Testis (tissue), 3 donors: ENCODE results near the gene KPNA3. TPM values are rescaled to one million over a fixed set of nuclear protein-coding genes. Genes with fewer than 3 reads are reported as not detected.

Experiments
- DNase-seq: peaks from one replicate; pipeline ENCODE4 v3.0.0-alpha.2; 2019
- H3K27ac ChIP-seq, 2 donors: fragments of 200-600 bp; sonication (generic); one replicate each; pipeline ENCODE4 v1.5.1; 2019
- H3K27me3 ChIP-seq: fragments of 200-600 bp; sonication (generic); one replicate; pipeline ENCODE4 v1.5.1; 2019
- H3K36me3 ChIP-seq: fragments of 200-600 bp; sonication (generic); one replicate; pipeline ENCODE4 v1.5.1; 2017; ENCODE audit warnings: low read depth; ENCODE audit errors: missing control alignments
- H3K4me1 ChIP-seq: fragments of 200-600 bp; sonication (generic); one replicate; pipeline ENCODE4 v1.5.1; 2019
- H3K4me3 ChIP-seq, 2 donors: fragments of 200-600 bp; sonication (generic); one replicate each; pipeline ENCODE4 v1.5.1; 2017 to 2019
- H3K9me3 ChIP-seq: fragments of 200-600 bp; sonication (generic); one replicate; pipeline ENCODE4 v1.5.1; 2017
- POLR2A ChIP-seq: fragments of 450-650 bp; IDR thresholded peaks from one replicate; pipeline ENCODE4 v1.6.1; 2017; ENCODE audit warnings: antibody characterized with exemption, mild to moderate bottlenecking, moderate library complexity
- WGBS, 2 donors: methylation state at CpG; one replicate each; pipeline ENCODE4 v1.1.5; 2018; 5-methylcytosine and 5-hydroxymethylcytosine counted together
- intact Hi-C: fragments of 100-400 bp; cut with DNase I; formaldehyde crosslinking; loops from one replicate; pipeline ENCODE4 v1.15.1; 2023; ENCODE audit warnings: low total_unique reads
- polyA plus RNA-seq: library from polyadenylated mRNA; stranded (reverse); fragments of 350-450 nt; fragmentation: Illumina TruSeq; extraction: RNeasy Lipid Tissue Mini Kit (QIAGEN cat#74804); gene quantifications from one replicate; pipeline ENCODE4 v1.2.3, GENCODE V29; 2014; ENCODE audit warnings: low read depth, low replicate concordance; ENCODE audit not compliant: insufficient read depth
- total RNA-seq, 2 donors: library from RNA; depleted of rRNA; stranded (reverse); fragments of >200 nt; gene quantifications; one replicate each; pipeline ENCODE4 v1.2.3, GENCODE V29; 2016
- TF ChIP-seq, protein P1 (sequence below), 3 experiments: fragments of 450-650 bp in 2 of 3; fragments of 200-600 bp in 1 of 3; sonication (generic) in 1 of 3; IDR thresholded peaks; one replicate each; pipeline ENCODE4 v1.5.1; 2016 to 2019; ENCODE audit warnings: antibody characterized with exemption in 3 of 3, mild to moderate bottlenecking in 2 of 3, moderate library complexity in 1 of 3

The KPNA3 gene
- total and polyA plus RNA-seq, 3 donors from 2014 or later = 39.4 to 51.3 (median 46.5) TPM

DNA sequence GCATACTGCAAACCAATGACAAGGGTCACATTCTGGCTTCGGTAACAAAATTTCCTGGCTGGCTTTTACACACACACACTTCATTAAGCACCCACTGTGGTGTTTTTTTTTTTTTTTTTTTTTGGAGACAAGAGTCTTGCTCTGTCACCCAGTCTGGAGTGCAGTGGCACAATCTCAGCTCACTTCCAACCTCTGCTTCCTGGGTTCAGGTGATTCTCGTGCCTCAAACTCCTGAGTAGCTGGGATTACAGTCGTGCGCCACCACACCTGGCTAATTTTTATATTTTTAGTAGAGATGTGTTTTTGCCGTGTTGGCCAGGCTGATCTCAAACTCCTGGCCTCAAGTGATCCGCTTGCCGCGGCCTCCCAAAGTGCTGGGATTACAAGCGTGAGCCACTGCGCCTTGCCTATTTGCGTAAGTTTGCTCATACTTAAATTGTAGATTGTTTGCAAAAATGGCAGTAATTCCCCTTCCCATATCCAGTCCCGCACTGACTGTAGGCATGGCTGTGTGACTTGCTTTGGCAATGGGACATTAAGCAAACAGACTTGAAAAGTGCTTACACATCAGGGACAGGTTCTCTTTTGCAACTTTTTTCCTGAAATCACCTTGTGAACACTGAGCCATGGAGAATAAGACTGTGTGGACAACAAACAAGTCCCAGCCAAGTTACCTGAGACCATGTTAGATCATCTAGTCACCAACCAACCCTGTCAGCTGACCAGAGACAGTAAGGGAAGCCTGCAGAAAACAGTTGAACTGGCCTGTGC is 59.1 kb downstream of the KPNA3 start:
- TF ChIP-seq, protein P1, sequence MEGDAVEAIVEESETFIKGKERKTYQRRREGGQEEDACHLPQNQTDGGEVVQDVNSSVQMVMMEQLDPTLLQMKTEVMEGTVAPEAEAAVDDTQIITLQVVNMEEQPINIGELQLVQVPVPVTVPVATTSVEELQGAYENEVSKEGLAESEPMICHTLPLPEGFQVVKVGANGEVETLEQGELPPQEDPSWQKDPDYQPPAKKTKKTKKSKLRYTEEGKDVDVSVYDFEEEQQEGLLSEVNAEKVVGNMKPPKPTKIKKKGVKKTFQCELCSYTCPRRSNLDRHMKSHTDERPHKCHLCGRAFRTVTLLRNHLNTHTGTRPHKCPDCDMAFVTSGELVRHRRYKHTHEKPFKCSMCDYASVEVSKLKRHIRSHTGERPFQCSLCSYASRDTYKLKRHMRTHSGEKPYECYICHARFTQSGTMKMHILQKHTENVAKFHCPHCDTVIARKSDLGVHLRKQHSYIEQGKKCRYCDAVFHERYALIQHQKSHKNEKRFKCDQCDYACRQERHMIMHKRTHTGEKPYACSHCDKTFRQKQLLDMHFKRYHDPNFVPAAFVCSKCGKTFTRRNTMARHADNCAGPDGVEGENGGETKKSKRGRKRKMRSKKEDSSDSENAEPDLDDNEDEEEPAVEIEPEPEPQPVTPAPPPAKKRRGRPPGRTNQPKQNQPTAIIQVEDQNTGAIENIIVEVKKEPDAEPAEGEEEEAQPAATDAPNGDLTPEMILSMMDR (IDR thresholded peaks at IDR 0.05) = no peak
- no peak for TF ChIP-seq POLR2A
- intact Hi-C loops = no loop called here
- WGBS, 2 donors = 89 to 90% methylated on average over 12 of the region's 12 CpGs
- H3K4me3 ChIP-seq = no peak overlapping the region
- no peaks in the 10 kb centered on the region for H3K27me3 ChIP-seq
- no peak for DNase-seq
- no peaks in the 10 kb centered on the region for H3K4me1 ChIP-seq
- no peak overlapping the region for H3K27ac ChIP-seq
- H3K36me3 ChIP-seq = no peaks in the 10 kb centered on the region
- H3K9me3 ChIP-seq = no peaks in the 10 kb centered on the region

- Histone ChIP-seq H3K27ac (no peak overlapping the region), H3K36me3 (no peaks in the 10 kb centered on the region), H3K9me3 (no peaks in the 10 kb centered on the region), H3K4me3 (no peak overlapping the region), H3K4me1 (no peaks in the 10 kb centered on the region), H3K27me3 (no peaks in the 10 kb centered on the region)
- no peak for DNase-seq
- intact Hi-C loops = no loop called here
- TF ChIP-seq, protein P1 (IDR thresholded peaks at IDR 0.05) = no peak
- no peak for TF ChIP-seq POLR2A
These were observed 60.7 kb downstream of the KPNA3 start for GRCh38 chr13:49731766-49732165.

- peaks cover 5% of the 10 kb centered on the region for H3K4me1 ChIP-seq
- TF ChIP-seq, protein P1 (IDR thresholded peaks at IDR 0.05) = no peak
- no peak for TF ChIP-seq POLR2A
- intact Hi-C loops = no loop called here
- no peak overlapping the region for H3K27ac ChIP-seq
- no peak overlapping the region for H3K4me3 ChIP-seq
- no peaks in the 10 kb centered on the region for H3K9me3 ChIP-seq
- no peaks in the 10 kb centered on the region for H3K36me3 ChIP-seq
- 94 to 95% methylated on average over 6 of the region's 6 CpGs for WGBS, 2 donors
- DNase-seq = no peak
- H3K27me3 ChIP-seq = no peaks in the 10 kb centered on the region
These were observed 75.9 kb downstream of the KPNA3 start for GRCh38 chr13:49716615-49717014.

- Histone ChIP-seq H3K27ac (no peak overlapping the region), H3K4me1 (peaks cover 5% of the 10 kb centered on the region), H3K4me3 (no peak overlapping the region), H3K27me3 (no peaks in the 10 kb centered on the region), H3K9me3 (no peaks in the 10 kb centered on the region), H3K36me3 (no peaks in the 10 kb centered on the region)
- DNase-seq = no peak
- intact Hi-C loops = no loop called here
- TF ChIP-seq, protein P1 (IDR thresholded peaks at IDR 0.05) = no peak
- TF ChIP-seq POLR2A = no peak
- WGBS, 2 donors = 98% methylated on average over 1 of the region's 1 CpG
These were observed 77.7 kb downstream of the KPNA3 start for GRCh38 chr13:49714757-49715156.
